KOPT-K1 (cell line): ENCODE results near the gene SPINK4.
A peak's percentile ranks its signal among the peaks of the same experiment; 100 is the strongest.

Source experiments
- H3K27ac ChIP-seq: fragments of 200-600 bp; sonication (generic); 2 replicates; pipeline ENCODE4 v1.5.1; 2016; ENCODE audit warnings: antibody characterized with exemption, mild to moderate bottlenecking, low read depth, low read length; ENCODE audit not compliant: poor library complexity, severe bottlenecking
- H3K36me3 ChIP-seq: fragments of 200-600 bp; sonication (generic); 2 replicates; pipeline ENCODE4 v1.5.1; 2017; ENCODE audit warnings: antibody characterized with exemption, mild to moderate bottlenecking, low read length, moderate library complexity; ENCODE audit not compliant: insufficient read depth
- H3K9me3 ChIP-seq: fragments of 200-600 bp; sonication (generic); 2 replicates; pipeline ENCODE4 v1.5.1; 2017; ENCODE audit warnings: antibody characterized with exemption, low read length, mild to moderate bottlenecking; ENCODE audit not compliant: insufficient read depth, poor library complexity, severe bottlenecking

Gene SPINK4, protein sequence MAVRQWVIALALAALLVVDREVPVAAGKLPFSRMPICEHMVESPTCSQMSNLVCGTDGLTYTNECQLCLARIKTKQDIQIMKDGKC

DNA sequence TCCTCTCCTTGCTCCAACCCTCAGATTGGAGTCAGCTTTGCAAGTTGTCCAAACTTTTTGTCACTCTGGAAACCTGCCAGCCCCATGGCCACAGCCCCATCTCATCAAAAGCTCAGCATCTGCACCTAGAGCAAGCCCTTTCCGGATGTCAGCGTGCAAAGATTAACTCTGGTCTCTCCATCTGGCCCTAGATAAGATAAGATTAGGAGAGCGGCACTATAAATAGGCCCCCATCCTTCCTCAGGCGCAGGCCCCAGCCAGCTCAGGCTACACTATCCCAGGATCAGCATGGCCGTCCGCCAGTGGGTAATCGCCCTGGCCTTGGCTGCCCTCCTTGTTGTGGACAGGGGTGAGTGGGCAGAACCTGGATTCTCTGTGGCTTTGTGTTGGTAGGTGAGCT, at the start of gene SPINK4:
TSS of gene SPINK4 (plus strand) at position 247 of the 400 bp plus-strand sequence. CDS start at position 289, 42 bp downstream.
- H3K27ac ChIP-seq, result peak within 1 kb of the TSS; percentile 53
- no peaks in the 10 kb centered on the region for H3K9me3 ChIP-seq
- no peaks in the 10 kb centered on the region for H3K36me3 ChIP-seq

DNA sequence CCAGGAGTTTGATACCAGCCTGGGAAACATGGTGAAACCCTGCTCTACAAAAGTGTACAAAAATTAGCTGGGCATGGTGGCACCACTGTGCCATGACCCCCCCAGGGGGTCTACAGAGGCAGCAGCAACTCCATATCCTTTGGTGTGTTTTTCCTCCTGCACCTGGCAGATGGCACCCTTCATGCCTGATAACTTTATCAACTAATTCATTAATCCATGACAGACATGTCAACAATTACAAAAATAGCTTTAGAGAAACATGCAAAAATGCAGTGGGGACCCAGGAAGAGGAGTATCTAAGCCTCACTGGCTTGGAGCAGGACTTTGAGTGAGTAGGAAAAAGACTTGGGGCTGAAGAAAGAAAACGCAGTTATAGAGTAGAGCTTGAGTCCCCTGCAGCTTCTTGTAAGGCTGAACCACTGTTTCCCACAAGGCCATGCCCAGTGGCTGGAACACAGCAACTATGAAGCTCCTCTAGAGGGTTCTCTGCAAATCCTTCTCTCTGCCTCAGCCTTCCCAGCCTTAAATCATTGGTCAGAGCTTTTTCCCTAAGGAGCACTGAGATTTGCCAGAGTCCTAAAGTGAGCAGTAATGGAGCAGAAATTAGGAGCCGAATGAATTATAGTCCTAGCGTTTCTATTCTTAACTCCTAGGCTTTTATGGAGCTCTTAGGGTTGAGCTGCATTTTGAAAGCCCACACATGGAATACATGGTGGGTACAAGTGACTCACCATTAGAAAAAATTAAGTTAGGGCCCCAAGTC, 47.3 kb upstream of the SPINK4 start:
- no peak overlapping the region for H3K27ac ChIP-seq
- no peaks in the 10 kb centered on the region for H3K36me3 ChIP-seq
- H3K9me3 ChIP-seq, result no peaks in the 10 kb centered on the region

- Histone ChIP-seq H3K36me3 (no peaks in the 10 kb centered on the region), H3K27ac (no peak overlapping the region), H3K9me3 (no peaks in the 10 kb centered on the region)
Measured at GRCh38 chr9:33193818-33194217, 46.1 kb upstream of the SPINK4 start.

GRCh38 chr9:33196736-33197135, 43.2 kb upstream of the SPINK4 start:
- H3K36me3 ChIP-seq, result no peaks in the 10 kb centered on the region
- no peak overlapping the region for H3K27ac ChIP-seq
- no peaks in the 10 kb centered on the region for H3K9me3 ChIP-seq

DNA sequence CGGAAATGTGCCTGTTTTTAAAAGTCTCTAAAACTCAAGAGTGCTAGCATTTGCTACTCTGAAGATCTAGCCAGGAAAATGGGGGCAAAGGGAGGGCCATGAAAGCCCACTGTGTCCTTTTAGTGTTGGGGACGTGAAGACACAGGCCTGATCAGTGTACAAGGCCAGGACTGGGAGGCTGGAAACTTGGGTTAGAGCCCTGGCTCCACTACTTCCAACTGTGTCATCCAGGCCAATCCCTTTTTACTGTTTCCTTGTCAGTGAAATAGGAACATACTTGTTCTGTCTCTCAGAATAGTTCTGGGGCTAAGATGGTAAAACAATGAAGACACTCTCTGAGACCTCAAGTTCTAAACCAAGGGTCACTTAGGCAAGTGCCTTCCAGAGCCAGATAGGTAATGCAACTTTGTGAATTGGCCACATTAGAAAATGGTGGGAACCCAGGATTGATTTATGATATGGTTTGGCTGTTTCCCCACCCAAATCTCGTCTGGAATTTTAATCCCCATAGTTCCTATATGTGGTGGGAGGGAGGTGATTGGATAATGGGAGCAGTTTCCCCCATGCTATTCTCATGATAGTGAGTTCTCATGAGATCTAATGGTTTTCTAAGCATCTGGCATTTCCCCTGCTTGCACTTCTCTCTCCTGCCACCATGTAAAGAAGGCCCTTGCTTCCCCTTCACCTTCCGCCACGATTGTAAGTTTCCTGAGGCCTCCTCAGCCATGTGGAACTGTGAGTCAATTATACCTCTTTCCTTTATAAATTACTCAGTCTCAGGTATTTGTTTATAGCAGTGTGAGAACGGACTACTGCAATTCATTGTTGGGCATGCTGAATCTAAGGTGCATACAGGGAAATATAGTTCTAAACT, 42.5 kb upstream of the SPINK4 start:
- H3K36me3 ChIP-seq, result no peaks in the 10 kb centered on the region

GRCh38 chr9:33198165-33198564, 41.8 kb upstream of the SPINK4 start:
- Histone ChIP-seq H3K9me3 (no peaks in the 10 kb centered on the region), H3K36me3 (no peaks in the 10 kb centered on the region), H3K27ac (no peak overlapping the region)

More for the DNA sequence above, 42.5 kb upstream of the SPINK4 start:
- H3K9me3 ChIP-seq, result no peaks in the 10 kb centered on the region
- no peak overlapping the region for H3K27ac ChIP-seq

GRCh38 chr9:33202018-33202417, 37.9 kb upstream of the SPINK4 start:
- Histone ChIP-seq H3K9me3 (no peaks in the 10 kb centered on the region), H3K36me3 (no peaks in the 10 kb centered on the region), H3K27ac (no peak overlapping the region)

GRCh38 chr9:33202552-33203201, 37.3 kb upstream of the SPINK4 start:
- Histone ChIP-seq H3K9me3 (no peaks in the 10 kb centered on the region), H3K36me3 (no peaks in the 10 kb centered on the region), H3K27ac (no peak overlapping the region)

DNA sequence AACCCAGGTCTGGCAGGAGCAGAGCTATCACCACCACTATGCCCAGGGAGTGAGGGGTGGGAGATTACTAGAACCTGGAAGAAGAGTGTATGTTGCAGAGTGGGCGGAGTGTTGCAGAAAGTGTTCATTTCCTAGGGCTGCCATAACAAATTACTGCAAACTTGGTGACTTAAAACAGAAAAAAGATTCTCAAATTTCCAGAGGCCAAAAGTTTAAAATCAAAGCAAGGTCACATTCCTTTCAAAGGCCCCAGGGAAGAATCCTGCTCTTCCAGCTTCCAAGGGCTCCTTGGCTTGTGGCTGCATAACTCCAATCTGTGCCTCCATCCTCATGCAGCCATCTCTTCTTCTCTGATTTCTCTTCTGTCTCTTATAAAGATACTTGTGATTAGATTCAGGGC, 30.6 kb upstream of the SPINK4 start:
- Histone ChIP-seq H3K9me3 (no peaks in the 10 kb centered on the region), H3K27ac (no peak overlapping the region), H3K36me3 (no peaks in the 10 kb centered on the region)

DNA sequence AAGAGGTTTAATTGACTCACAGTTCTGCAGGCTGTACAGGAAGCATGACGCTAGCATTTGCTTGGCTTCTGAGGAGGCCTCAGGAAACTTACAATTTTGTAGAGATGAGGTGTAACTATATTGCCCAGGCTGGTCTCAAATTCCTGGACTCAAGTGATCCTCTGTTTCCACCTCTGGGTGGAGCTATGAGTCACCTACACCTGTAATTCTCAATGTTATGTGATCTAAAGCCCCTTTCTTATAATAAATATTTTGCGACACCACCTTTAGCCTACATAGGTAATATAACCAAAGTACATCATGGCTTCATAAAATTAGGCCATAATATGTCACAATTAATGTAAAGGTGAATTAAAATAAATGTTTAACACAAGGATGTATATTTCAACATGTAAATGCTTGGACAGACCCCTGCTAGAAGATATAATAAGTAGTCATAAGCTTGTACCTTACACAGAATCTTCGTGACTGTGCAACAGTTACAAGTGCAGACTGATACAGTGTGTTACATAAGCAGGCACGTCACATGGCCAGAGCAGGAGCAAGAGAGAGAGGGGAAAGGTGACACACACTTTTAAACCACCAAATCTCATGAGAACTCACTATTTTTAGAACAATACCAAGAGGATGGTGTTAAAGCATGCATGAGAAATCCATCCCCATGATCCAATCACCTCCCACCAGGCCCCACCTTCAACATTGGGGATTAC, 29.8 kb upstream of the SPINK4 start:
- no peak overlapping the region for H3K27ac ChIP-seq
- H3K36me3 ChIP-seq, result no peaks in the 10 kb centered on the region
- H3K9me3 ChIP-seq, result no peaks in the 10 kb centered on the region

DNA sequence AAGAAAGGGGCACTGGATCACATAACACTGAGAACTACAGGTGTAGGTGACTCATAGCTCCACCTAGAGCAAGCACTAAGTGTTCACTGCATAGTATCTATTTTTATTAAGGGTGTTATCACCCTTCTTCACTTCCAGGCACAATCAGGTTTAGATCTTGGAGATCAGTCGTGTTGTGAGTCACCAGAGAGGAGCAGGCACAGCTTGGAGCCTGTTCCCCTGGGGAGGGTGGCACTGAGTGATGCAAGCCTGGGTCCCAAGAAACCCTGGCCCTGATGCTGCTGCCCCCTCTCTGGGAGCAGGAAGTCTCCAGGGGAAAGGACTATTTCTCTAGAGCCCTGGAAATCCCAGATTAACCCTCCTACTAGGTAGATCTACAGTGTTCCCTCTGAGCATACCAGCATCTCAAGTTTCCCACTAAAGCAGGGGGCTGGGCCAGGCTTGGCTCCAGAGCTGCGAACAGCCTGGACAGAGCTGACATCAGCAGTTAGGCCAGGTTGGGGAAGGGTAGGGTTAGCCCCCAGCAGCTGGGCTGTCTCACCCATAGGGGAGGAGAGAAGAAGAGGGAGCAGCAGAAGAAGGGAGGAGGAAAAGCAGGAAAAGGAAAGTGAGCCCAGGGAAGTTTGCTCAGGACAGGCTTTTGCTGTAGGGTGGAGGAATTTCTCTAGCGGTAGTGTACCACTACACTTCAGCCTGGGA, 28.1 kb upstream of the SPINK4 start:
- Histone ChIP-seq H3K27ac (no peak overlapping the region), H3K9me3 (no peaks in the 10 kb centered on the region), H3K36me3 (no peaks in the 10 kb centered on the region)

- no peaks in the 10 kb centered on the region for H3K36me3 ChIP-seq
- peak overlapping the region; percentile 53 for H3K27ac ChIP-seq
- H3K9me3 ChIP-seq, result no peaks in the 10 kb centered on the region
Measured at GRCh38 chr9:33220681-33221567, 19.0 kb upstream of the SPINK4 start.

DNA sequence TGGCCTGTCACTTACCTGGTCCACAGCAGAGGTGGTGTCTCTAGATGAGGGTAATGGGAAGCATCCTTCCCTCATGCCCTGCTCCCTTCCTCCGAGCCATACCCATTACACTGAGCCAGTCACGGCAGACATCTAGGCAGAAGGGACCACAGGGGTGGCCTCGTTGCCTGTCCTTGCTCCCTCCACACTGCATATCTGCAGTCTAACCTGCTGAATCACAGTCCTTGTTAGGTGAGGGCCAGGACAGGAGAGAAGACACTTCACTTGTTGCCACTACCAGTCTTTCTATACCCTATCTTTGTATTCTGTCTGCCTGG, 18.4 kb upstream of the SPINK4 start:
- Histone ChIP-seq H3K36me3 (no peaks in the 10 kb centered on the region), H3K9me3 (no peaks in the 10 kb centered on the region), H3K27ac (peak overlapping the region; percentile 53)
